Prostate gland (tissue), 2 donors: ENCODE measurements around the gene RBM12. TPM values are rescaled to one million over a fixed set of nuclear protein-coding genes. Genes with fewer than 3 reads are reported as not detected.

Experiments used
- DNase-seq: peaks from one replicate; pipeline ENCODE4 v3.0.0-alpha.2; 2019; ENCODE audit warnings: low spot score
- H3K27ac ChIP-seq, 2 donors: fragments of 200-600 bp; sonication (generic); 2 replicates each; pipeline ENCODE4 v1.5.1; 2017 to 2019
- H3K27me3 ChIP-seq: fragments of 200-600 bp; sonication (generic); replicated peaks from 2 replicates; pipeline ENCODE4 v1.5.1; 2019; ENCODE audit not compliant: insufficient read depth
- H3K36me3 ChIP-seq, 2 donors: fragments of 200-600 bp; sonication (generic); 1 replicate in 1 of 2; 2 replicates in 1 of 2; pipeline versions ENCODE4 v1.5.1 to v1.8.1; 2017 to 2019
- H3K4me1 ChIP-seq: fragments of 200-600 bp; sonication (generic); replicated peaks from 2 replicates; pipeline ENCODE4 v1.5.1; 2019
- H3K4me3 ChIP-seq, 2 donors: fragments of 200-600 bp; sonication (generic); 2 replicates each; pipeline ENCODE4 v1.5.1; 2017 to 2019
- H3K9me3 ChIP-seq: fragments of 200-600 bp; sonication (generic); 2 replicates; pipeline ENCODE4 v1.5.1; 2017
- CTCF ChIP-seq, 4 experiments: fragments of 200-600 bp in 2 of 4; fragments of 450-650 bp in 2 of 4; sonication (generic) in 2 of 4; IDR thresholded peaks; 1 replicate in 3 of 4; 2 replicates in 1 of 4; pipeline ENCODE4 v1.5.1; 2016 to 2019; ENCODE audit warnings: antibody characterized with exemption in 4 of 4, mild to moderate bottlenecking in 2 of 4, moderate library complexity in 2 of 4
- POLR2A ChIP-seq: fragments of 450-650 bp; IDR thresholded peaks from one replicate; pipeline ENCODE4 v1.6.1; 2016; ENCODE audit warnings: antibody characterized with exemption, mild to moderate bottlenecking
- POLR2AphosphoS5 ChIP-seq: sonication (generic); formaldehyde crosslinking; IDR thresholded peaks from one replicate; pipeline ENCODE4 v1.6.1; 2017; ENCODE audit warnings: antibody characterized with exemption
- WGBS: methylation state at CpG from one replicate; pipeline ENCODE4 v1.1.5; 2018; 5-methylcytosine and 5-hydroxymethylcytosine counted together
- intact Hi-C: fragments of 100-400 bp; cut with DNase I; formaldehyde crosslinking; loops from one replicate; pipeline ENCODE4 v1.14.2; 2022
- total RNA-seq, 2 donors: library from RNA; depleted of rRNA; stranded (reverse); fragments of >200 nt; gene quantifications; one replicate each; pipeline ENCODE4 v1.1.0, GENCODE V29; 2016

The RBM12 gene
- total RNA-seq, 2 donors from 2014 or later, result 31.8 to 38.9 TPM

GRCh38 chr20:35616465-35617396 is 48.0 kb downstream of the RBM12 start:
- intact Hi-C loops, result loop anchor here (5.0 to 10.0 kb wide), 3 partner anchors 46 to 266 kb away; partner anchors contain the start of genes CPNE1 and RBM12
- no peaks in the 10 kb centered on the region for H3K9me3 ChIP-seq
- H3K27me3 ChIP-seq, result no peaks in the 10 kb centered on the region
- WGBS, result 13% methylated on average over 55 of the region's 57 CpGs
- TF ChIP-seq CTCF (IDR thresholded peaks at IDR 0.05) (no peak), POLR2A (peak; percentile 31)
- H3K4me1 ChIP-seq, result peaks cover 9% of the 10 kb centered on the region
- no peaks in the 10 kb centered on the region for H3K36me3 ChIP-seq
- peak overlapping the region; percentile 37 to 38 for H3K4me3 ChIP-seq
- peak; percentile 54 for DNase-seq
- peak overlapping the region; percentile 72 to 88 for H3K27ac ChIP-seq

GRCh38 chr20:35615667-35616464 is 48.8 kb downstream of the RBM12 start, which contains the start of gene SPAG4:
SPAG4 (plus strand) TSS chr20:35615829; CDS start chr20:35616004, 175 bp downstream.
- peaks cover 9% of the 10 kb centered on the region for H3K4me1 ChIP-seq
- no peaks in the 10 kb centered on the region for H3K36me3 ChIP-seq
- TF ChIP-seq CTCF (IDR thresholded peaks at IDR 0.05) (peak in 2 of 4 experiments; percentile 8 to 19), POLR2AphosphoS5 (peak; percentile 85), POLR2A (peak; percentile 70)
- peak within 1 kb of the TSS; percentile 75 to 88 for H3K27ac ChIP-seq
- no peaks in the 10 kb centered on the region for H3K9me3 ChIP-seq
- H3K27me3 ChIP-seq, result no peaks in the 10 kb centered on the region
- DNase-seq, result peak; percentile 99
- WGBS, result under 1% methylated on average over 48 of the region's 68 CpGs
- H3K4me3 ChIP-seq, result peak within 1 kb of the TSS; percentile 38
- intact Hi-C loops, result loop anchor here (5.0 to 10.0 kb wide), 3 partner anchors 46 to 266 kb away; partner anchors contain the start of genes CPNE1 and RBM12

GRCh38 chr20:35611482-35611881 is 53.2 kb downstream of the RBM12 start:
- Histone ChIP-seq H3K4me1 (no peaks in the 10 kb centered on the region), H3K9me3 (no peaks in the 10 kb centered on the region), H3K27ac (no peak overlapping the region), H3K27me3 (no peaks in the 10 kb centered on the region), H3K4me3 (no peak overlapping the region), H3K36me3 (no peaks in the 10 kb centered on the region)
- 98% methylated on average over 2 of the region's 2 CpGs for WGBS
- no peak for TF ChIP-seq POLR2A
- TF ChIP-seq POLR2AphosphoS5, result no peak
- no peak for TF ChIP-seq CTCF (IDR thresholded peaks at IDR 0.05)
- intact Hi-C loops, result loop anchor here (10.0 kb wide), 1 partner anchor 147 kb away; no protein-coding TSS in a partner anchor
- no peak for DNase-seq

- no peaks in the 10 kb centered on the region for H3K36me3 ChIP-seq
- TF ChIP-seq CTCF (IDR thresholded peaks at IDR 0.05) (no peak), POLR2A (no peak), POLR2AphosphoS5 (no peak)
- intact Hi-C loops, result loop anchor here (10.0 kb wide), 1 partner anchor 146 kb away; no protein-coding TSS in a partner anchor
- H3K27ac ChIP-seq, result no peak overlapping the region
- DNase-seq, result no peak
- no peaks in the 10 kb centered on the region for H3K9me3 ChIP-seq
- no peaks in the 10 kb centered on the region for H3K4me1 ChIP-seq
- no peak overlapping the region for H3K4me3 ChIP-seq
- 88% methylated on average over 9 of the region's 9 CpGs for WGBS
- H3K27me3 ChIP-seq, result no peaks in the 10 kb centered on the region
These were observed 53.8 kb downstream of the RBM12 start for GRCh38 chr20:35610833-35611427.
